Activated CD4-positive, alpha-beta T cell treated with anti-CD3 and anti-CD28 coated beads for 24 hours (primary cell): ENCODE measurements around the gene ABTB2.

Experiments
- DNase-seq, 2 donors: peaks; one replicate each; pipeline ENCODE4 v3.0.0-alpha.2; 2020; ENCODE audit warnings: low read depth in 2 of 2

Gene ABTB2

GRCh38 chr11:34148504-34149165 lies 209.2 kb downstream of the ABTB2 start:
- DNase-seq, result no peak

DNA sequence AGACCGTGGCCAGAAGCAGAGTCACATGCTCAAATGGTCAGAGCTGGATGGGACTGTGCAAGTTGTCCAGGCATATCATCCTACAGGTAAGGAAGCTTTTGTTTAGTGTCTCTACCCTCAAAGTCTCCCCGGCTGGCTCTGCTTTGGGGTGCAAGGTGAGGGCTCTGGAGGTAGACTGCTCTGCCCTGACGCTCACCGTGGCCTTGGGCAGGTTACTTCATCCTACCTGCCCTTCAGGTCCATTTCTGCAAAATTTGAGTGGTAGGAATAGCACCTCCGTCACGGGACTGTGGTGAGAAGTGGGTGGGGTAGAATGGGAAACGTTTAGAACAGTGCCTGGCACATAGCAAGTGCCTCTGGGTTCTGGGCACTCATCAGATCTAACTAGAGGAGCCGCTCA lies 210.2 kb downstream of the ABTB2 start:
- no peak for DNase-seq

GRCh38 chr11:34146866-34147265 lies 210.9 kb downstream of the ABTB2 start:
- no peak for DNase-seq

DNA sequence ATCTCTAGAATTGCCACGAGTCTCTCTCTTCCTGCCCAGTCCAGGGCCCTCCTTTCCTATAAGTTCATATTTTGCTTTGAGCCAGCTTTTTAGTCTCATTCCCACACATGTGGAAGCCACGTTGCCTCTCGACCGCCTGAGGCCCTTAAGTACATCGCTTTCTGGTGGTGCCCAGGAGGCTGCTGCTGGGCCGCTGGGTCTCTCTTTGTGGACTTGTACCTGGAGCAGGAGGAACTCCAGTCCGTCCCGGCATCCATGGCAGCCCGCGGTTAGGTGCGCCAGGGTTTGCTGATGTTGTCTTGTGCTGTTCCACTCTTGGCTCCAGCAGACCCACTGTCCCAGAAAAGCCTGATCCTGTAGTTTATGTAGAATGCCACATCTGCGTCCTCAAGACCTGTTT lies 211.4 kb downstream of the ABTB2 start:
- DNase-seq, result no peak

DNA sequence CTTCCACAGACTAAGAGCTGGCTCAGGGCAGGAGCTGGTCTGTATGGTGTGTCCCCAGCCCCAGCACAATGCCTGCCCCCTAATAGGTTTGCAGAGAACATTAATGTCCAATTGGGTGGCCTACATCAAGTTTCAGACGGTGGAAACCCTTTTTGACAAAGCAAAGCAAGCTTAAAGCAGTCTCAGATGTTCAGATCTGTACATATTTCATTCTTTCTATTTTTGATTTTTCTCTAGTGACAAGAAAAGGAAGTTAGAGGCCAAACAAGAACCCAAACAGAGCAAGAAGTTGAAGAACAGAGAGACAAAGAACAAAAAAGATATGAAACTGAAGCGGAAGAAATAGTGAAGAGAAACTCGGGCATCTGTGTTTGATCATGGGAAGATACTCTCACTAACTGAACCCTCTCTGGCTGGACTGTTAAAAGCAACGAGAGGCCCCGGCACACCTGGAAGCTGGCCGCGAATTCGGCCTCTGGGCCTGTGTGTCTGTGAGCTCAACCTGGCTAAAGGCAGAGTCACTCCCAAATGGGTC lies 211.9 kb downstream of the ABTB2 start:
- DNase-seq, result no peak

DNA sequence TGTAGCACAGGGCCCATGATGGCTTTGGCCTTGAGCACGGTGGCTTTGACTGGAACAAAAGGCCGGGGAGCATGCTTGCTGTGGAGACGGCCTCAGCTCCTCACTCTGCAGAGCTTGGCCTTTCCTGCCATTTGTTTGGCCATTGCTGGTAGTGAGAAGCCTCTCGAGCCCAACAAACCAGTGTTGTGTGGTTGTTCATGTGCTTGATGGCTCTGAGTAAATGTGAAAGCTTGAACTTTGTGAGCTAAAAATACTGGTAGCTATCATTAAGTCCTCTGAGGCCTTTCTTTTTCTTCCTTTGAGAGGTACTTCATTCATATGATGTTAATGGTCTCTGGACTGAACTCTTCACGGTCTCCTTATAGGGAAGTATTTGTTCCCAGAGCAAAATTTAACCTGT lies 212.7 kb downstream of the ABTB2 start:
- no peak for DNase-seq

DNA sequence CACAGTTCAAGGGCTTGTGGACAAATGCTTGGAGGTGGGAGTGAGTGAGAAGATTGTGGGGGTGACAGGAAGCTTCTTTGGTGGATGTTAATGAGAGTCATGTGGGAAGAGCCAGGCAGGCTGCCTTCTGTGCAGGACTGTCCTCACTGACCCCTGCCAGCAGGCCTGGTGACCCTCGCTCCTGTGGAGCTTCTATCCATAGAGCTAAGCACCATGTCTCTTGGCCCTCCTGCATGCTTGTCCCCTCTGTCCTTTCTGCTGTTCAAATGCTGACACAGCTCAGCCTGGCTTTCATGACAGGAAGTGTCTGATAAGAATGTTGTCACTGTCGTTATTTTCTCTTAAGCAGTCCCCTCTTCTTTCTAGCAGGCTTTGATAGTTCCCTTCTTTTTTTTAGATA lies 214.8 kb downstream of the ABTB2 start:
- DNase-seq, result no peak

GRCh38 chr11:34140149-34140548 lies 217.7 kb downstream of the ABTB2 start:
- no peak for DNase-seq

DNA sequence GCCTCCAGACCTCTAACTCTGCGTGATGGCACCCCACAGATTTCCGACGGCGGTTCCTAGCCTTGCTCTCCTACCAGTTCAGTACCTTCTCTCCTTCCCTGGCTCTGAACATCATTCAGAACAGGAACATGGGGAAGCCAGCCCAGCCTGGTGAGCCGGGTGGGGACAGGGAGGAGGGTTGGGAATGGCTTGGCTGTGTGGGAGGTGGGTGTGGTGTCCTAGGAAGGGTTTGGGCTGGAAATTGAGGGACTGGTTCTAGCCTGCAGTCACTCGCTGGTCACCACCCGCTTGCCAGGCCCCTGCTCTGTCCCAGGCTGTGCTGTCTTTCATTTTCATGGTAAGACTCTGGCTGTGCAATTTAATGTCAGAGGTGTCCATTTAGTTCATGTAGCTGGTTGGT lies 218.5 kb downstream of the ABTB2 start:
- no peak for DNase-seq

DNA sequence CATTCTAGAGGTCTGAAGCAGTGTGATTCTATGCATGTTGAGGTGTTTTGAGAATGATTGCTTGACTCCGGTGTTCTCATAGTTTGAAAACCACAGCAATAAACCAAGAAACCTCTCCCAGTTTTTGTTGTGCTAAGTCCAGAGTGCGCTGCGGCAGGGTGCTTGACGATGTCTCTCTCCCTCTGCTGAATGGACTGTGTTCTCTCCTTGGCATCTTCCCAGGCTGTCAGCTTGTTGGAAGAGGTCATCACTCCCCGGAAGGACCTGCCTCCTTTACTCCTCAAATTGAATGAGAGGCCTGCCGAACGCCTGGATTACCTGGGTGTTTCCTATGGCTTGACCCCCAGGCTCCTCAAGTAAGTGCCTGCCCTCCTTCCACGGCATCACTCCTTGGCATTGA lies 221.4 kb downstream of the ABTB2 start:
- DNase-seq, result no peak

DNA sequence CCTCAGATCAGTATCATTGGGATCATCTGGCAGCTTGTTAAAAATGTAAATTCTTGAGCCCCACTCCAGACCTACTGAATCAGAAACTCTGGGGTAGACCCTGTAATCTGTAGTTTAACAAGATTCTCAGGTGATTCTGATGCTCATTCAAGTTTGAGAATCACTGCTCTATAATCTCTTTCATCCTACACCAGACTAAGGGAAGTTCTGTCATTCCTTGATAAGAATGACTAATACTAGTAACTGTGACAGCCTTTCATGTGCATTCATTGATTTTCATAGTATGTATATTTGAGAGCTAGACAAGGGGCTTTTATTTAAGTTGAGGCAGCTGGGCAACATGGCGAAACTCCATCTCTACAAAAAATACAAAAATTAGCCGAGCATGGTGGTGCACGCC lies 222.4 kb downstream of the ABTB2 start:
- no peak for DNase-seq

DNA sequence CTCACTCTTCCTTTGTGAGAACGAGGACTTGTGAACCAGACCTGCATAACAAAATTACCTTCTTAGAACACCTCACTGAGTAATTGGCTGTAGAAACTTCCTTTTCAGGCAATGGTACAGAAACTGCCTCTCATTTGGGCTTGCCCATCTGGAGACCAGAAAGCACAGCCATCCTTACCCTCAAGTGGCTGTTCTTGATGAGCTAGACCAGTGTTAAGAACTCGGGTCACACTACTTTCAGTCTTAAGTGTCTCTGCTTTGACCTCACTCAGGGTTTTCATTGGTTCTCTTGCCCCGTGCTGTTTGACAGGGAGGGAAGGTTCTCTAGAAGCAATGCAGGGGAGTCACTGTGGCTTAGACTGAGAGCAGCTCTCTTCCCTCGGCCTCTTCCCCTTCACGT lies 223.0 kb downstream of the ABTB2 start:
- no peak for DNase-seq

DNA sequence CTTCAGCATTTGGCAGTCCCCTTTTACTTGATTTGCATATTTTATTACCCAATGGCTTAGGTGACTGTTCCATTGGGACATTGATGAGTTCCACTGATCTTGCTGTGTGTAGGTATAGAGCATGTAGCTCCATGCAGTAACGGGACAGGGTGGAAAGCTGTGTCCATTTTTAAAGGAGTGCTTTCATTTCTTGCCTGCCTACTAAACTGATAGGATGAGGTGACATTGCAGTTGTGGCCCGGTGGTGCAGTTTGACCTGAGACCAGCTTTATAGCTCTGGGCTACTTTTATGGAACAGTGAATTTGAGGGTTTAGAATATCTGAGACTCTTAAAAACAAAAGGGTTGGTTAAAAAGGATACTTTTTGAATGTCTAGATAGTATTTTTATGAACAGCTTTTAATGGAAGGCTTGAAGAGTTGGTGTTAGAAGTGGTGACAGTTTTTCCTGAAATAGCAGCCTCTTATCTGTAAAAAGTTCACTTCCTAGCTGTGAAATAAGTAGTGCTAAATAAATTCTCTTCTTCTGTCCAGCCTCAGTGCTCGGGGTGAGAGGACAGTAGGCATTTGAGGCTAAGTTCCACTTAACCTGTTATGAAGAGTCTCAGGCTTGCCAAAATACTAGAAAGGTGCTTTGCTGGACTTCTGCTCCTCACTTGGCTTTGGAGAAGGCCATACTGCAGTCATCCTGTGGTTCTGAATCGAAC lies 225.4 kb downstream of the ABTB2 start:
- DNase-seq, result no peak

GRCh38 chr11:34128824-34129223 lies 229.0 kb downstream of the ABTB2 start:
- DNase-seq, result no peak

- no peak for DNase-seq
Measured at GRCh38 chr11:34126959-34127848, 230.6 kb downstream of the ABTB2 start.

DNA sequence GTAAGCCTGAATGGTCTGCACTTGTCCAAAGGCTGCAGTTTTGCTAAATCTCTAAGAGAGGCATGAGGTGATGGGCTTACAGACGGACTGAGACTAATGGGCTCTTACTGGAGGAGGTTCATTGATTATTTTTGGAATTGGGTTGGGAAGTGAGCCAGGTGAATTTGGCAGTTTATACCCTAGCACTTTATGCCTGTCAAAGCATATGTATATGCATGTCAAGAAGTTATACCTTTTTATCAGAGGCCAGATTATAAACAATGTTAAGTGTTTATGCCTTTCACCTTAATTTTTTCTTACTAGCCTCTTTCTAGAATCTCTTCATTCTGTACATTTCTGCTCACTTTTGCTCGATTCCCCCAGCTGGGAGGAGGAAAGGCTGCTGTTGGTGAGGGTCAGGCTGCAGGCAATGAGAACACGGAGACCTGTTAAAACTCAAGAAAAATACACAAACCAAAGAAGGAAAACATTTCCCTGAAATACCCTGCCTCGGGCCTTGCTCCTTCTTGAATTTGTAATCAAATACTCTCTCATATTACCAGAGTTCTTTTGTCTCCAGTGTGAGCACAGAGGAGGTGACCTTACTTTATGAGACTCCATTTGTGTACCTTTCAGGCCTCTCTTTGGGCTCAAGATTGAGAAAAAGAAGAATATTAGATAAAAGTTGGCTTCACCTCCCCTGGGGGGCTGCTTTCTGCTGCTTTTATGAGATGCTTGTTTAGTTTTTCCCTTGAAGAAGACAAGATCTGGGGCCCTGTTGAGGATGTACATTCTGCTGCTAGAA lies 232.7 kb downstream of the ABTB2 start:
- no peak for DNase-seq

DNA sequence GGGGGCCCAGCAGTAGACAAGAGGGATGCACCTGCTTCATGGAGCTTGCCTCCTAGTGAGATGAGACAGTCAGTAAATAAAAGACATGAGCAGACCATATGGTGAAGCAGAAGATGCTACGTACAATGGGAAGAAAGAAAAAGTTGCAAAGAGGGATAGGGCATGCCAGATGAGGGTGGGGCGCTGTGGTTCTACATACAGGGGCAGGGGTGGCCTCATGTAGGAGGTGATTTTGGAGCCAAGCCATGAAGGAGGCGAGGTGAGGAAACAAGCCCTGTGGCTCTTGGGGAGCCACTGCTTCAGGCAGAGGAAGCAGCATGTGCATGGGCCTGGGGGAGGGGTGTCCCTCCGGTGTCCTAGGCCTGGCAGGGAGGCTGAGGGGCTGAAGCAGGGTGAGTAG lies 237.2 kb downstream of the ABTB2 start:
- DNase-seq, result no peak

GRCh38 chr11:34114471-34114870 lies 243.3 kb downstream of the ABTB2 start:
- no peak for DNase-seq

DNA sequence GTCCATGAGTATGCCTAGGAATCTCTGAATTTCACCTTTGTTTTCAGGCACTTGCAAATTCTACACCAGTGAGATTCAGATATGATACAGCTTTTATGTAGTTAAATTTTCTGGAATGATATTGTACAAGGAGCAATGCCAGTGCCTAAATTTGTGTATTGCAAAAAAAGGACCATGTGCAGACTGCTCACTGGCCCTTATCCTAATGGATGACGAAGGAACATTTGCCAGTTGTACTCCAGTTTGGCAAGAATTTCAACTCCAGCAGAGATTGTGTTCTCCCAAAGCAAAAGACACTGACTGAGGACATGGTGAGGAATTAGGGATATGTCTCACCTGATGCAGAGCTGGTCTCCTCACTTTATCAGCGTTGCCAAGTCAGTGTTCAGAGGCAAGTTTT lies 243.8 kb downstream of the ABTB2 start:
- no peak for DNase-seq

GRCh38 chr11:34111722-34112270 lies 246.0 kb downstream of the ABTB2 start:
- DNase-seq, result no peak

- no peak for DNase-seq
Measured at GRCh38 chr11:34105957-34106504, 251.8 kb downstream of the ABTB2 start.
